Keratinocyte (primary cell): ENCODE measurements around the gene C11orf87.

Experiments used
- EZH2 ChIP-seq: IDR thresholded peaks from one replicate; pipeline ENCODE4 v1.6.1; 2012; ENCODE audit warnings: inconsistent platforms, mild to moderate bottlenecking, low read length, moderate library complexity
- TF ChIP-seq, protein P1 (sequence below), 3 experiments: IDR thresholded peaks in 1 of 3; conservative IDR thresholded peaks in 1 of 3; optimal IDR thresholded peaks in 1 of 3; 2 replicates in 2 of 3; 3 replicates in 1 of 3; pipeline versions ENCODE3 to v1.5.1; 2011; ENCODE audit warnings: low read length in 3 of 3, mild to moderate bottlenecking in 3 of 3, moderate library complexity in 2 of 3, control low read depth in 1 of 3, inconsistent platforms in 1 of 3; ENCODE audit not compliant: insufficient read depth in 2 of 3; ENCODE audit errors: extremely low read depth in 1 of 3

DNA sequence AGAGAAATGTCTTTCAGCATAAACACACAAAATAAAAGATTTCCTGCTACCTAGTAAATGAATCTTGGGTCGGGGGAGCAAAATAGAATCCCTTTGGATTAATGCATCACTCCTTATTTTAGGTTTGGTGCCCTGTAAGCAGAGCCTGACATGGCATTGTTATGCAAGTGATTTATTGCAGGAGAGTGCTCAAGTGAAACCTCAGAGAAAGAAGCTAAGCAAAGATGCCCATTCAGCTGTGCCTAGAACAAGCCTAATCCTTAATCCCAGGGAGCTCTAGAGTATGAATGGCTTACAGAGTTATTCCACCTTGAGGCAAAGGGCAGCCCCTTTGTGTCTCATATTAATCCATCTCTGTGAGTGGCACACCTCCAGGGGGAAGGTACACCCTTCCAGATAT is 21.1 kb downstream of the C11orf87 start:
- TF ChIP-seq, protein P1, sequence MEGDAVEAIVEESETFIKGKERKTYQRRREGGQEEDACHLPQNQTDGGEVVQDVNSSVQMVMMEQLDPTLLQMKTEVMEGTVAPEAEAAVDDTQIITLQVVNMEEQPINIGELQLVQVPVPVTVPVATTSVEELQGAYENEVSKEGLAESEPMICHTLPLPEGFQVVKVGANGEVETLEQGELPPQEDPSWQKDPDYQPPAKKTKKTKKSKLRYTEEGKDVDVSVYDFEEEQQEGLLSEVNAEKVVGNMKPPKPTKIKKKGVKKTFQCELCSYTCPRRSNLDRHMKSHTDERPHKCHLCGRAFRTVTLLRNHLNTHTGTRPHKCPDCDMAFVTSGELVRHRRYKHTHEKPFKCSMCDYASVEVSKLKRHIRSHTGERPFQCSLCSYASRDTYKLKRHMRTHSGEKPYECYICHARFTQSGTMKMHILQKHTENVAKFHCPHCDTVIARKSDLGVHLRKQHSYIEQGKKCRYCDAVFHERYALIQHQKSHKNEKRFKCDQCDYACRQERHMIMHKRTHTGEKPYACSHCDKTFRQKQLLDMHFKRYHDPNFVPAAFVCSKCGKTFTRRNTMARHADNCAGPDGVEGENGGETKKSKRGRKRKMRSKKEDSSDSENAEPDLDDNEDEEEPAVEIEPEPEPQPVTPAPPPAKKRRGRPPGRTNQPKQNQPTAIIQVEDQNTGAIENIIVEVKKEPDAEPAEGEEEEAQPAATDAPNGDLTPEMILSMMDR (optimal IDR thresholded peaks at IDR 0.05 in 1 of 3, IDR thresholded peaks at IDR 0.05 in 1 of 3, conservative IDR thresholded peaks at IDR 0.05 in 1 of 3; ENCODE audit: extremely low read depth in 1 of 3, insufficient read depth in 2 of 3, low read length in 3 of 3) = no peak
- no peak for TF ChIP-seq EZH2
